Cardiac fibroblast (primary cell): ENCODE results near the gene TAS2R4.
"Not testable (repeated sequence)": the region's sequence is repeated elsewhere in the genome, so short reads cannot be mapped to it uniquely, and the experiment has no call there.

Experiments used
- DNase-seq, 2 donors: peaks; one replicate each; pipeline versions ENCODE4 v3.0.0 to v3.0.0-alpha.2; 2010; ENCODE audit warnings: low read depth in 2 of 2
- H3K4me3 ChIP-seq, 2 donors: replicated peaks in 1 of 2; 1 replicate in 1 of 2; 2 replicates in 1 of 2; pipeline ENCODE4 v1.5.1; 2011; ENCODE audit warnings: low read depth in 2 of 2, low read length in 2 of 2, mild to moderate bottlenecking in 2 of 2, moderate library complexity in 1 of 2
- CTCF ChIP-seq: IDR thresholded peaks from one replicate; pipeline ENCODE4 v1.5.1; 2011; ENCODE audit warnings: low read depth, mild to moderate bottlenecking, low read length, inconsistent platforms

The TAS2R4 gene

GRCh38 chr7:141763797-141764196, 12.7 kb upstream of the TAS2R4 start, which contains the start of gene TAS2R3:
Gene TAS2R3 (plus strand): TSS chr7:141764097. CDS start chr7:141764159, 62 bp downstream.
- H3K4me3 ChIP-seq: no peak within 1 kb of the TSS
- no peak for TF ChIP-seq CTCF

GRCh38 chr7:141770083-141770583, 6.3 kb upstream of the TAS2R4 start:
- H3K4me3 ChIP-seq, DNase-seq: not testable (repeated sequence)

More at GRCh38 chr7:141763797-141764196, 12.7 kb upstream of the TAS2R4 start, which contains the start of gene TAS2R3:
- DNase-seq: no peak

DNA sequence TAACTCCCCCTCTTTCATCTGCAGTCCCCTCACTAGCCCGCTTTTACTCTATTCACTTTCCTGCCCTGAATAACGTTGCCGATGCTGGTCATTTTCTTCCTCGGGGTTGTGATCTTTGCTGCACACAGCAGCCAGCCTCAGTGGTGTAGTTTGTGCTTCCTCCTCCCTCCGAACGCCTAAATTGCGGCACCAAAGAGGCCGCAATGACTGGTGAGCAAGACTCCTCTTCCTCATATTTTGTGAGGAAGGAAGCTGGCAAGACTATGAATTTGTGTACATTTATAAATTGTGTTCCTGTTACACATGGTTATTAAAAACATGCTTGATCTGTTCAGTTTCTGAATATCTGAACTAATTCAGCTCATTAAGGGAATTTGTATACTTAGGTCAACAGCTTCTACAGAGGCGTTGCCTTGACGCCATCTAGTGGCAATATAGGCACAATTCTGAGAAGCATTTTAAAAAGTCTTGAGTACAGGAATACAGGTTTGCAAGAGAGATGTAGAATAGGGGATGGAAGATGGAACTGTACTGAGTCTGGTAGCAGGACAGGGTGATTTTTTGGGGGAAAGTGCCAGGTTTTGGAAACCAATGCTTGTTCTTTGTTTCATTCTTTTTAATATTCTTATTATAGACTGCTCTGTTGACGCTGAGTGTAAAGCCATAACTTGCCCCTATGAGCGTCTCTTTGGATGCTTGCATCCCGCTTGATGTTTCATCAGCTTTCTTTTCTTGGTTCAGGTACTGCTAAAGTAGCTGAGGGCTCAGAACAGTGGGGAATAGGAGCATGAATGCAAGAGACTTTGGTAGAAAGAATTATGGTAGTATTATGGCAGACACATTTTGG, 9.5 kb downstream of the TAS2R4 start:
- no peak overlapping the region for H3K4me3 ChIP-seq
- peak; percentile 73 for TF ChIP-seq CTCF
- DNase-seq: peak; percentile 69 to 74

GRCh38 chr7:141788296-141788695, 11.8 kb downstream of the TAS2R4 start:
- TF ChIP-seq CTCF: no peak
- no peak overlapping the region for H3K4me3 ChIP-seq
- no peak for DNase-seq

DNA sequence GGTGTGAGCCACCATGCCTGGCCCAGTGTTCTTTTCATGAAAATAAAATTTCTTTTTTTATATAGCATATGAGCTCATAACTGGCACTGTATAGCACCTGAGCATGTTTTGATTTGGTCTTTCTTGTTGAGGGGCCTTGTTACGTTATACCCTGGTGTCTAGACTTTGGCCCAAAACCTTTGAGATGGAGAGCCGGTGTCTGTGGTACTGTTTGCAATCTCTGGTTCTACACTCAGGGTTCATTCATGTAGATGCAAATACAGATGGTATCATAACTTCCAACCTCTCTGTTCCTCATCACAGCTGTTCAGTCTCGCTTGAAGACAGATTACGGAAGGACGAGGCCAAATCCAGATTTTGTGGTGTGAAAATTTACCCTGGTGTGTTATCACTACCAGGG, 13.4 kb downstream of the TAS2R4 start, which contains the start of gene TAS2R5:
Gene TAS2R5, plus strand, starts transcription at position 301 of the 400 bp plus-strand sequence. CDS start 145 bp downstream, outside the sequence.
- no peak for DNase-seq
- H3K4me3 ChIP-seq: no peak within 1 kb of the TSS
- no peak for TF ChIP-seq CTCF

DNA sequence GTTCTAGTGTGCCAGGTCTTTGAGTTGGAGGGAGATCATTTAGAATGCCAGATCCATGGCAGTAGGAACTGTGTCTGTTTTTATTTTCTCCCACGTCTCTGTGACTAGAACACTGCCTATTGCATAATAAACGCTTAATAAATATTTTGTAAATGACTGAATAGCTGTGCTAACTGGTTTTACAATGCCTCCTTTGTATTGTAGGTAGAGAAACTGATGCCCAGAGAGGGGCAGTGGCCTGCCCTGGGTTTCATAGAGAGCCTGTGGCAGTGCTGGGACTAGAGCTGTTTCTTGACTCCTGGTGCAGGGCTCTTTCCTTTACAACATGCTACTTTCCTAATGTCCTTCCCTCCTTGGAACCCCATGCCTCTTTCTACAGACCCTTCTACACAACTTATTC, 16.1 kb downstream of the TAS2R4 start:
- no peak for DNase-seq
- TF ChIP-seq CTCF: no peak
- H3K4me3 ChIP-seq: no peak overlapping the region

DNA sequence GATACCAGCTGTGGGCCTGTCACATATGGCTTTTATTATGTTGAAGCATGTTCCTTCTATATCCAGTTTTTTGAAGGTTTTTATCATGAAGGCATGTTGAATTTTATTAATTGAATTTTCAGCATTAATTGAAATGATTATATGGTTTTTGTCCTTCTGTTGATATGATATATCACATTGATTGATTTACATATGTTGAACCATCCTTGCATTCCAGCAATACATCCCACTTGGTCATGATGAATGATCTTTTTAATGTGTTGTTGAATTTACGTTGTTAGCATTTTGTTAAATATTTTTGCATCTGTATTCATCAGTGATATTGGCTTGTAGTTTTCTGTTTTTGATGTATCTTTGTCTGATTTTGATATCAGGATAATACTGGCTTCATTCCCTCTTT, 43.6 kb downstream of the TAS2R4 start:
- H3K4me3 ChIP-seq: no peak overlapping the region
- no peak for TF ChIP-seq CTCF
- no peak for DNase-seq

DNA sequence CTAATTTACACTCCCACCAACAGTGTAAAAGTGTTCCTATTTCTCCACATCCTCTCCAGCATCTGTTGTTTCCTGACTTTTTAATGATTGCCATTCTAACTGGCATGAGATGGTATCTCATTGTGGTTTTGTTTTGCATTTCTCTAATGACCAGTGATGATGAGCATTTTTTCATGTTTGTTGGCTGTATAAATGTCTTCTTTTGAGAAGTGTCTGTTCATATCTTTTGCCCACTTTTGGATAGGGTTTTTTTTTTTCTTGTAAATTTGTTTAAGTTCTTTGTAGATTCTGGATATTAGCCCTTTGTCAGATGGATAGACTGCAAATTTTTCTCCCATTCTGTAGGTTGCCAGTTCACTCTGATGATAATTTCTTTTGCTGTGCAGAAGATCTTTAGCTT, 46.0 kb downstream of the TAS2R4 start:
- not testable (repeated sequence) for DNase-seq, H3K4me3 ChIP-seq
